Measurements from ENCODE around the gene REX1BD.

The REX1BD gene

DNA sequence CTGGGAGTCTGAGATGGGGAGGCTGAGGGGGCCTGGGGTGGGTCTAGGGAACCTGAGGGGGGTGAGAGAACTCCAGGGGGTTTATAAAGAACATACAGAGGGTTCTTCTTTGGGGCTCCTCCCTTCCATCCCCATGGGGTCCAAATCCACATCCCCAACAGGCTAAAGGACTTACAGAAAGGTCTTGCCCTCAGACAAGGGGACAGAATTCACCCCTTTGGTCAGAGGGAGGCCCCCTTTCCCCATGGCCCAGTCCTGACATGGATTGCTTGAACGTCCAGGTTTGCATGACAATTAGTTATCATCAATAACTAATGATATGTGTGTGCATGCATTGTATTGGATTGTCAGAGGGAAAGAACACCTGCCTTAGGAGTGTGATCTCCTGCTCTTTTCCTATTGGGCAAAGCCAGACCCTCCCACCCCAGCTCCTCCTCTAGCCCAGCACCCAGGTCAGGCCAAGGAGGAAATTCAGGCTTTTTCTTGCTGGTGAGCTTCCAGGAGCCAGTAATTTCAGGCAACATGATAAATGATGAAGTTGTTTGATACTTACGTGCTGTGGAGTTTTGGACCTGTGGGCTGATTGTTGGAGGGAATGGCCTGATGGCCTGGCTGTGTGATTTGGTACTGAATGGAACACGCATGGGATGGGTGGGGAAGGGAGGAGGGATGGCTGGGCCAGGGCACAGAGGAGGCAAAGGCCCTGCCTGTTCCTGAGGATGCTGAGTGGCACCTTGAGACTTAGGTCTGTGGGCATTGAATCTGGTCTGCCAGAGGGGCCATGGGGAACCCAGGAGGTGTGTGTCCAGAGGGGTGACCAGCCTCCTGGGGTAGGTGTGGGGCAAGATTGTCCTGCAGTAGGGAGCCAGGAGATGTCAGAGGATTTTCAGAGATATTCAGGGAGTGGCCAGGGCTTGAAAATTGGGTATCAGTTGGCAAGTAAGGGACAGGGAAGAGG is 49.4 kb downstream of the REX1BD start:
- Histone ChIP-seq H3K4me1 (peaks cover 15 to 51% (median 35%) of the 10 kb centered on the region in 10 experiments), H3K4me2 (peak overlapping the region; percentile 94 to 100 (median 99)), H3K36me3 (peaks cover 0 to 12% (median 9%) of the 10 kb centered on the region in 11 experiments; a peak in 7 of 22 replicates), H3K27ac (peak overlapping the region in 10 of 11 experiments; percentile 82 to 90 (median 87); a peak in 14 of 22 replicates), H3K9ac (peak overlapping the region; percentile 86 to 96 (median 92); a peak in 21 of 22 replicates), H3K27me3 (no peaks in the 10 kb centered on the region), H4K20me1 (peaks cover 0 to 55% (median 7%) of the 10 kb centered on the region in 11 experiments; a peak in 9 of 22 replicates), H3K4me3 (peak overlapping the region; percentile 72 to 98 (median 95)), H3K9me3 (replicated peaks in 1 of 11) (no peaks in the 10 kb centered on the region)
- TF ChIP-seq Cebpa-rat (IDR thresholded peaks at IDR 0.05) = no peak

GRCh38 chr19:18639706-18640243 is 51.2 kb downstream of the REX1BD start:
- Histone ChIP-seq H3K9ac (no peak overlapping the region), H3K9me3 (replicated peaks in 1 of 11) (no peaks in the 10 kb centered on the region), H3K4me2 (peak overlapping the region in 1 of 11 experiments; percentile 25; a peak in 1 of 22 replicates), H3K27ac (no peak overlapping the region), H3K36me3 (peaks cover 0 to 12% (median 9%) of the 10 kb centered on the region in 11 experiments; a peak in 7 of 22 replicates), H4K20me1 (peaks cover 0 to 69% (median 9%) of the 10 kb centered on the region in 11 experiments; a peak in 11 of 22 replicates), H3K4me1 (peaks cover 26 to 54% (median 39%) of the 10 kb centered on the region in 10 experiments), H3K27me3 (no peaks in the 10 kb centered on the region), H3K4me3 (no peak overlapping the region)
- TF ChIP-seq Cebpa-rat (IDR thresholded peaks at IDR 0.05) = no peak

Data from BLaER1 treated with 17β-estradiol and CSF1 and Interleukin-3, amounts not matched to agents 10 nM and 100 nM (cell line).